ENCODE results near the gene MRAS.

The MRAS gene

DNA sequence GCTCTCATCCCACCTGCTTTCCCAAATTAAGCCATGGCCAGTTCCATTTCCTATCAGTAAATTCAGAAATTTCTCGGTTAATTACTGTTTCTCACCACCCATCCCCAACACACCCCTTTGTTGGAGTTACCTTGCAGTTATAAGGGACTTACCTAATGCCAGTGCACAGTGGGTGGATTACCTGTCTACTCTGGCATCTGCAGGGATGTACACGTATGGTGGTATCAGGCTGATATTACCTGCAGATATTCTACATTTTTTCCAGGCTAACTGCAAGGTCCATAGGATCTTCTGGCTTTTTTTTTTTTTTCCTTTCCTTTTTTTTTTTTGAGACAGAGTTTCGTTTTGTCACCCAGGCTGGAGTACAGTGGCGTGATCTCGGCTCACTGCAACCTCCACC lies 7.9 kb upstream of the MRAS start:
- no peak for DNase-seq (ENCODE audit: low spot score)

DNA sequence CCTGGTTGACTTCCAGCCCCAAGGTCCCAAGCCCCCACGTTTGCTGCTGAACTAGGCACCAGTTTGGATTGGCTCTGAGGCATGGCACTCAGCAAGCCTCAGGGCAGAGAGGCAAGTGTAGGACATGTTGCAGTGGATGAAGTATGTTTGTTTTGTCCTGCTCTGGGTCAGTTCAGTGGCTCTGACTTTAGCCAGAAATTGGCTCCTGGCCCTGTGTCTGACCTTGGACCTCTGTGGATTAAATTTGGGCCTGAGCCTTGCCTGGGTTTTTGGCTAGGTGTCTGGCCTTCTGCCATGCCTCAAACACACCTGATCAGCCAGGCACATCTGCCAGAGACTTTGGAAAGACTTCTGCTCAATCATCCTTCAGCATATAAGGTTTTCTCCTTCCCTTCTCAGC lies 3.6 kb upstream of the MRAS start:
- DNase-seq (ENCODE audit: low spot score): no peak

DNA sequence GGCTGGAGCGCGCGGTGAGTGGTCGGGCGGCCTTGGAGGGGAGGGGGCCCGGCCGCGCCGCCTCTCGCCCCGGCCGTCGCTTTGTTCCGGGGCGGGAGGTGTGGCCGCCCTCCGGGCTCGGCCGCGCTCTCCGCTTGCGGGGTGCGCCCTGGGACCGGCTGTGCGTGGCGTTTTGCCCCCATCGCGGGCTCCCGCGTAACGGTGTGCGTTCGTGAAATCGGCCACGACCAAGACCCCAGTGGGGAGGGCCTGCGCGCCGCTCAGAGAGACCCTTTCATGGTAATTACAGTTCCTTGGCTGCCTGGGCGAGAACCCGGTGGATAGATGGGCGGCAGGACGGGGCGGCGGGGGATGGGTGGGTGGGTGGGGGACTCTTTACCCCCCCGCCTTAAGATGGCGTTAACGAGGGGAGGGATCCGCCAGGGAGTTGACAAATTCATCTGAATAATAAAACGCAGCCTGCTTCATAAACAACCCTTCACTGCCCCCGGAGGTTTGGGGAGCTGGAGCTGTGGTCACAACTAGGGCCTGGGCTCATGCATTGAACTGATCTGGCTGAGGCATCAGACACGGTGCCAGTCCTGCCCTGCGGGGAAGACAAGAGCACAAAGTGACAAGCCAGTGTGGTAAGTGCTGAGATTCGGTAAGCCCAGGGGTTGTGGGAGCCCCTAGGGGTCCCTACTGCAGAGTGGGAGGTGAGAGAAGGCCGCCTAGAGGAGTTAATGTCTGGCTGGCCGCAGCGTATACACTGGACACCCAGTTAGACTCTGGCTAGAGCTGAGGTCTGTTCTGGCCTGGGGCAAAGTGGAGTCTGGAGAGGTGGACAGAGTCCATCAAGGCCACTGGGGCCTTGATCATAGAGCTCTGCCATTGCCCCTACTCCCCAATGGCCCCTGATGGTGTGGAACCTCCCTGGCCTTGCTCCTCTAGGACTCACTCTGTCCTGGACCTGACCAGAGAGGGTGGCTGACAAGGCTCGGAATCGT lies 668 bp downstream of the MRAS start:
- DNase-seq (ENCODE audit: low spot score): no peak

DNA sequence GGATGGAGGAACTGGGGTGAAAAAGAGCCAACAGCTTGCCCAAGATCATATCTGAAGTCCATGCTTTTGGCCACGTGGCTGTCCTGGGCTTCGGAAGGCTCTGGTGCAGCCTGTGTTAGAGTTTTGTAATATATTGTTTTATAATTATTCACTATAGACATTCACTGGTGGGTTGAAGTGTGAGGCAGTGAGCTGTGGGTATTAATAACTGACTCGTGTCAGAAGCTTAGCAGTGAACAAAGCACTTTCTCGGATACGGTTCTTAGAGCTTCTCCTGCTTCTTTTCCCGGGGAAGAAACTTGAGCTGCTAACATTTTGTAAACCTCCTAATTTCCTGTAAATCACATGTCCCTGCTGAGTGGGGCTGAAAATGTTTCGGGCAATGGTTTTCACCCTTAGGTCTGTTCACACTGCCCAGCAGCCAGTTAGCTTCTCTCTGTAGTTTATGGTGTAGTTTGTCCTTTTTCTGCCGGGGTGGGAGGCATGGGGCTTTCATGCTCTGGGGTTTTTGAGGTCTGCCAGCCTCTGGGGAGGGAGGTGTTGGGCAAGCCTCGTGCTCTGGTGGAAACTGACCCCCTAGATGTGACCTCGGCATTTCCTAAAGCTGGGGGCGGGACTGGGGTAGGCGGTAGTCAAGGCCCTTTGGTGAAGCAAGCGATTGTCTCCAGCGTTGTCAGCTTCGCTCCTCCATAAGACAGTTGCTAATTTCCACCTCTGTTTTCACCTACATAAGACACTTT lies 1.7 kb downstream of the MRAS start:
- no peak for DNase-seq (ENCODE audit: low spot score)

DNA sequence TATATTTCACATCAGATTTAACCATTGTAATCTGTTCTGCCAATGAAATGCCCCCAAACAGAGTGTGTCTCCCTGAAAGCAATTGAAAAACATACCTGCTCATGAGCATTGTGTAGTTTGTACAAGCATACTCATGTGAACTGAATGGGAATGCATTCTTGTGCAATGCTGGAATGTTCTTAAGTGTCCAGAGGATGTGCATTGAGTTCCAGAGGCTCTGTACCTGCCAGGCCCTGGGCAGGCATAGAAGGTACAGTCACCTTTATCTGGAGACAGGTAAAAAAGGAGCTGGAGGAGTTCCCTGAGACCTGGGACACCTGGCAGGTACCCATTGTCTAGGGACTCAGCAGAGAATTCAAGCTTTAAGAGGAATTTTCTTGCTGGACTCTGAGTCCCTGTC lies 2.8 kb downstream of the MRAS start:
- no peak for DNase-seq (ENCODE audit: low spot score)

DNA sequence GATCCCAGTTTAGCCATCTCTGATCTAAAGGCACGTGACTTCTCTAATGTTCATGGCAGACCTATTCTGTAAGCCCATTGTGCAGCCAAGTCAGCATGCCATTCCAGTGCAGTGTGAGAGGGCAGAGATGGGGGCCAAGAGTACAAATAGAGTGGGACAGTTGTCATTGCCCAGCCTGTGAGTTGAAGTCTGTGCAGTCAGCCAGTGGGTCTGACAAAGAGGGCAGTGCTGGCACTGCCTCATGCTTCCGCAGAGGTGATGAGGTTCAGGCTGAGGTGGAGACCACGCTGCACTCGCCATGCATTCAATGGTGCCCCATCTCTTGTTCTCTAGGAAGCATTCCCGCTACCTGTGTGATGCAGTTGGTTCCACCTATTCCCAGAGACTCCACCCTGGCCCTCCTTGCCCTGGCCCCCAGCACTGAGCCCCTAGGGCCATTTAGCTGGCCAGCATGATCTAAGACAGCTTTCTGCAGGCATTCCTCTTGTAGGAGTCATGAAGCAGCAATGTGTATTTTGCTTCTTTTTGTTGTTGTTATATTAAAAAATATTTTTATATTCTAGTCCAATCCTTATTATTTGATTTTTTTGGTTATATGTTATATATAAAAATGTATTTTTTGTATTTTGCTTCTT lies 3.7 kb downstream of the MRAS start:
- DNase-seq (ENCODE audit: low spot score): no peak

DNA sequence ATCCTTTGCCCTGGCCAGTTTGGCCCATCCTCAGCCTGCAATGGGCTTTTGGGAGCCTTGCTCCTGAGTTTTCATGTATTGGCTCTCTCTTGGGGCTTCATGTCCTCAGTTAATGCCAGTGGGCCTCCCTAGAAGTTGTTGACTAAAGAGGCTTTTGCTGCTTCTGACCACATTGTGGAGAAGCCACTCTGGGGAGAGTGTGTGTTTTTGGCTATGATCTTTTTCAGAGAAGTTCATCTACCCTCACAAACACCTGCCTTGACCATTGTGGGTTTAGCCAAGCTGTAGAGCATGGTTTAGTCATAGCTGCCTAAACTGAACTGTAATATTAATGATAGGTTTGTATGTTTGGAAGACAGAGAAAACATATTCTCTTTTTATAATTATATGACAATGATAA lies 6.0 kb downstream of the MRAS start:
- DNase-seq (ENCODE audit: low spot score): no peak

DNA sequence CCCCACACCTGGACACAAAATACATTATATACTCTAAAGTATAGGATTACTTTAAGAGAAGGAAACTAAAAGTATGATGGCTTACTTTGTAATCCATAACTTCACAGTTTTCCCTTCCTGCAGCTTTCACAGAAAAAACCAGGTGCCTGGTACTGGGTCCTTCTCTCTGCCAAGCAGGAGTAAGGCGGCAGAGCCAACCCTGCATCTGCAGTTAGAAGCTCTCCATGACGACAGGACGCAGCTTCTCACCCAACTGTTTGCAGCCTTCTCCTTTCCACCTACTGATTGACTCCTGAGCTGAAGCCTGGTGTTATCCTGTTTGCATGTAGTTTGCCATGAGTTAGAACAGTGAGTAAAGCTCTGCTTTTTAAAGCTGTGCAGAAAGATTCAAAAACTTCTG lies 6.7 kb downstream of the MRAS start:
- no peak for DNase-seq (ENCODE audit: low spot score)

DNA sequence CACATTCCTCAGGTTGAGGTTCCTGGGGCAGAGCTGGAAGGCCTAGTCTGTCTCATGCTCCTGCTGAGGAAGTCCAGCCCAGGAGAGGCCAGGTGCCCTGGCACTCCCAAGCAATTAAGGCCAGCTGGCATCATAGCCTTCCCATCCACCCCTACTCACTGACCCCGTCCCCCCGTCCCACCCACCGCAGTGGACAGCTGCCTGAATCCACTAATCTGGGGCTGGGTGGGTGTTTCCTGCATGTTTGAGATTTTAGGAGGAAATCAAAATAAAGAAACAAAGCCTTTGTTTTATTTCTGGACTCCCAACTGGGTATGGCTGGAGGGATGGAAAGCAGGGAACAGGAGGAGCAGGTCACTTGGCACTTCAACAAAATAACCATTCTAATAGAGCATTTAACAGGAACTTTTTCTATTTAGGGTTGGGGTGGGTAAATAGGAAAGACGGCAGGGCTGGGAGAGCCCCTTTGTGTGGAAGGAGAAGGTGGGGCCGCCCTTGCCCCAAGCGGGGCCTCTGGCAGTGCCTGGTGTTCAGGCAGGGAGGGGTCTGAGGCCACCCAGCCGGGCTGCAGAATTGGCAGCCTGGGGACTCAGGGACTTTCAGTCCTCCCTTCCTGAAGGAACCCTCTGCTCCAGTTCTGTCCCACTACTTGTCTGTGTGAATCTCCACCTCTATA lies 8.5 kb downstream of the MRAS start:
- peak; percentile 52 for DNase-seq (ENCODE audit: low spot score)

DNA sequence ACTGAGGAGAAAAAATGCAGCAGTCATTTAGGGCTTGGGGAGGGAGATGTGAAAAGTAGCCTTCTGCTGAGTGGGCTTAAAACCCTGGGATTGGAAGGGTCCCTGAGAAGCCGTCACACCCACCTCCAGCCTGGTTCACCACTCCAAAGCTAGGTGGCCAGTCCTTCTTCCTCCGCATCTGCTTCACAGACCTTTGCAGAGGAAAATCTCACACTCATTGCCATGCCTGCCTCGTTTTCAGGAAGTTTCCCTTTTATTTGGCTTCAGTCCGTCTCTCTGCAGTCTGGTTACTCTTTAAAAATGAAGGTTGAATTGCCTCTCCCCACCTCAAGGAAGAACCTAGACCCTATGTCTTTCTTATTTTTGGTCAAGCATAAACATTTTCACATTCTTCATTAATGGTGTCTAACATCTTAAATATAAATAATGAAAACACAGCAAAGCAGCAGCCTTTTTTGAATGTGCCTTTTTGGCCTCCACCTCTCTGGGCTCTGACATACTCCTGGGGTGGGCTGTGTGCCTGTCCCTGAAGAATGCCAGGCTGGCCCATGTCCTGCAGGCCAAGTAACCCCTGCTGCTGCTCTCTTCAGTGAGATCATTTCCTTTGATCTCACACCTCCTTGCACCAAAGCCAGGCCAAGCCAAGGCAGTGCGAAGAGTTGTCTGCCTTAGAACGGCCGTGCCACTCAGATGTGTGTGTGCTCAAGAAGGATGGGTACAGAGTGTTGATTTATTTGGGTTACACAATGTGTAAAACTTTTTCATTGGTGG lies 11.0 kb downstream of the MRAS start:
- no peak for DNase-seq (ENCODE audit: low spot score)

DNA sequence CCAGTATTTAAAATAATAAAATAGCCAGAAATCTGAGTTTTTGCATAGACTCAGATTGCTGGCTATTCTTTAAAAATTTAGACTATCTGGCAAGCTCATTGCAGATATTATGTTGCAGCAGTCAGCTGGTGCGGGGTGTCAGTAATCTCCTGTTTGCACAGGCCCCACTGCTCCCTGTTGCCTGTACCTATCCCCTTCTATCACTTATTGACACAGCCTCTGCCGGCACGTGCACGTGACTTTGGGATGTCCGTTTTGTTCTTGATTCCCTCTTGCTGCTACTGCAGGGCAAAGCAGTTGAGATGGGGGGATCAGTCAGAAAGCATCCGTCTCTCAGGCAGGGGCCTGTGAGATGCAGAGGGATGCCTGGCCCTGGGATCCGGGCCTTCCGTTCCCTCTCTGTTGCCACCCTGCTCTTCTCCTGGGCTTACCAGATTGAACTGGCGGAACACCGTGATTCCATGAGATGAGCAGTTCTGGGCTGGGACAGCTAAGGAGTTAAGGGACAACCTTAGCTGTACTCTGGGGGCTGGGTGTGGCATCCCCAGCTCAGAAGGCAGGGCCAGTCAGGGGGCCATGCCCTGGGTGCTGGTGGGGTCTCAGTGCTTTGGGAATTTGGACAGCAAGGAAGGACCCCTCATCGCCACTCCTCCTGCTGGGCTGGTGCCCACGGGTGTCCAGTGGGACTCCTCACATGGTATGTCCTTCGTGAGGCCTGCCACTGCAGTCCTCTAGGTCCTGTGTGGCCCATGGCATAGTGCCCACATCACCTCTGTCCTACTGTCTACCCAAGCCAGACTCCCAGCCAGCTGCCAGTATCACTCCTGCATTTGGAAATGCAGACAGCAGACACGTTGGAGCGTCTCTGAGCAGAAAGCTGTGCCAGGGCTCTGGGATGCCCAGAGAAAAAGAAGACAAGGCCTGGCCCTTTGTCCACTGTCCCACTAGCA lies 11.8 kb downstream of the MRAS start:
- no peak for DNase-seq (ENCODE audit: low spot score)

DNA sequence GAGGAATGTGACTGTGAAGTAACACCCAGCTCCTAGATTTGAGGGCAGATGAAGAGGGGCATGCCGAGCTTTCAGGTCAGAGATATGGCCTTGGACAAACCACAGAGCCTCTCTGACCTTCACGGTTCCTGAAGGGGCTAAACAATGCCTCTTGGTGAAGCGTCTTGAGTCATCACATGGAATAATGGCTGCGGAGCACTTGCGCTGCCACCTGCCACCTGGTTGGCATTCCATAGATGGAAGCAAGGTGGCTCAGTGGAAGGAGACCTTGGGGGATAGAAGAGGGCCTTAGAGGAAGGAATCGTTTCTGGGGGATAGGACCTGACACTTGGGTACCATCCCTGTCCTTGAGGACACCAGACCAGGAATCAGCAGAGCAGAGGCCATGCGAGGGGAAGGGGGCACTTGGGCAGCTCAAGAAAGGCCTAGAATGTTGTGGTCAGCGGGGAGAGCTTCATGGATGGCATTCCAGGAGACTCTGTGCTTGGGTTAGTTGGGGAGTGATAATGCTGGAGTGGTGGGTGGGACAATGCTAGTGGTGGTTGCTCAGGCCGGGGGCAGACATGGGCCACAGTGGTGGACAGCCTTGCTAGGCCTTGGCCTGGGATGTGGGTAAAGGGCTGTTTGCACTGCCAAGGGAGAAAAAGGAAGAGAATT lies 12.6 kb downstream of the MRAS start:
- no peak for DNase-seq (ENCODE audit: low spot score)

DNA sequence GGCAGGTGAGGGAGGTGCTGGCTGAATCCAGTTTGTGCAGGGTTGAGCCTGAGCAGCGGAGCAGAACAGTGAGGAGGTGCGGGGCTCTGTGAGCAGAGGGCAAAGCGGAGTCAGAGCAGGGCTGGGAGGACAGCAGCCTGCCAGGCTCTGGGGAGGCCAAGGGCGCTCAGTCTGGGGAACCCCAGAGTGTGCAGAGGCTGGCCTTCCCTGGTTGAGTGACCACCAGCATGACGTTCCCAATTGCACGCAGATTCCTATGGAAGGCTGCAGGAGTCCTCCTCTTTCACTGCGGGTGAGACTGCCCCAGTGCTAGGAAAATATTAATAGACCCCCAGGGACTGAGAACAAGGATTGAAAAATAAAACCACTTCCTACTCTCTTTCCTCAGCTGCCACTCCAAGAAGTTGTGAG lies 13.2 kb downstream of the MRAS start:
- no peak for DNase-seq (ENCODE audit: low spot score)

DNA sequence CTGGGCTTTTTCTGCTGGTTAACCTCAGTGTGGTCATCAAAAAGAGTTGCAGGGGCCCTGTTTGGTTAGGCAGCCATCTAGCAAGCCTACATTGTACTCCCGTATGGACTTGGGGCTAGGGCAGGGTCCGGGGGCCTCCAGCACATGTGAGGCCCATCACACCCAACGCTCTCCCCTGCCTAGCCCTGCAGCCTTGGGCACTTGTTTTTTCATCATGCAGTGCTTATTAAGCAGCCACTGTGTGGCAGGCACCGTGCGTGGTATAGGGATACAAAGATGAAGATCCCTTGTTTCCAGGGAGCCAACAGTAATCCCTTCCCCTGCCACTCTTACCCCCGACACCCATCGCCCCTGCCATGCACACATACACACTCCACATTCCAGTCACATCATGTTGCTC lies 14.2 kb downstream of the MRAS start:
- no peak for DNase-seq (ENCODE audit: low spot score)

DNA sequence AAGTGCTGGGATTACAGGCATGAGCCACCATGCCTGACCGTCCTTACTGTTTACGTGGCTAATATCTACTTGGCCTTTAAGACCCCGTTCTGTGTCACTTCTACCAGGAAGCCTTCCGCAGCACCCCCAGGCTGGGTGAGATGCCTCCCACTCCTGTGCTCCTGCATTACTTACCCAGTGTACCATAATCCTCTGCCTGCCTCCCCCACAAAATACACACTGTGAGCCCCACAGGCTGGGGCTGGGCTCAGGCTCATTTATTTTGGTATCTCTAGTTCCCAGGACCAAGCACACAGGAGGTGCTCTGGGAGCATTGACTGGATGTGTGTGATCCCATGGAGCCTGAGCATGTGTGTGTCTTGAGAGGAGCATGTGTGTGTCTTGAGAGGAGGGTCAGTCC lies 14.9 kb downstream of the MRAS start:
- DNase-seq (ENCODE audit: low spot score): no peak

DNA sequence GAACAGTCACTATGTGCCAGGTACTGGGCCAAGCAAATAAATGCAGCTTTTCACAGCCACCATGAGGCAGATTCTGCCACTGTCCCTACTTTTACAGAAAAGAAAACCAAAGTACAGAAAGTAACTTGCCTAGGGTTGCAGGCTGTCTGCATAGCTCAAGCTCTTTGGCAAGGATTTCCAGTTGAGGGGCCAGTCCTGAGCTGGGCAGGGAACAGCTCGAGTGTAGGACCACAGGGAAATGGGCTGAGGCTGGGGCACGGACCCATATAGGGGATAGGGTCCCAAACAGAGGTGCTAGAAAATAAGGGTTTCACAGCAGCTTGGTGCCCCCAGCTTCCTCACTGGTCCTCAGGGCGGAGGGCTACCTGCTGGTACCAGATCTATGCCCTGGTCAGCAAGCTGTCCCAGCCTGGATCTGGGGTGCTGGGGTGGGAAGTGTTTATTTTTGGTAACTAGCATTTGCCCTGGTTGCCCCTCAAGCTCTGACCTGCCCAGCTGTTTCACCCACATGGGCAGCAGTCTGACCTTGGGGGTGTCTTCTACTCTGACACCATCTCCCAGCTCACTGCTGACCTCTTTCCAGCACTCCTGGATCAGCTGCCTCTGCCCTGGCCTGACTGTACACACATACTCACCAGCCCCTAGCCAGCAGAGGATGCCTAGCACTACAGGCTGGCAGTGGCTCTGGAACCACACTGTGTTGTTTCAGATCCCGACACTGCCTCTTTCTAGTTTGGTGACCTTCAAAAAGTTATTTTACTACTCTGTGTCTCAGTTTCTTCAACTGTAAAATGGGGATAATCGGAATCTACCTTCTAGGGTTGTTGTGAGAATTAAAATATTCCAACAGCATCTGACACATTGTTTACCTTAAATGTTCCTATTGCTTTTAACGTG lies 16.2 kb downstream of the MRAS start:
- no peak for DNase-seq (ENCODE audit: low spot score)

DNA sequence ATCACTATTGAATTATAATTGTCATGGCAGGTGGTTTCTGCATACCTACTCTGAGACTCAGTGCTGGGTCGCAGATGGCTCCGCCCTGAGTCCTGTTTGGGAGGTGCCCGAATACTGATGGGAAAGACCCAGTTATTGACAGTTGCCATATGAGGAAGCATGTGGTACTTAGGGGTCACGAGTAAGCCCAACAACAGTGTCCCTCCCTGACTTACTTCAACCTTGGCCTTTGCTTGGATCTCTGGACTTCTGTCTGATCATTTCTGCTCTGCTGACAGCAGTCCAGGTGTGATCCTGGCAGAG lies 16.8 kb downstream of the MRAS start:
- DNase-seq (ENCODE audit: low spot score): no peak

DNA sequence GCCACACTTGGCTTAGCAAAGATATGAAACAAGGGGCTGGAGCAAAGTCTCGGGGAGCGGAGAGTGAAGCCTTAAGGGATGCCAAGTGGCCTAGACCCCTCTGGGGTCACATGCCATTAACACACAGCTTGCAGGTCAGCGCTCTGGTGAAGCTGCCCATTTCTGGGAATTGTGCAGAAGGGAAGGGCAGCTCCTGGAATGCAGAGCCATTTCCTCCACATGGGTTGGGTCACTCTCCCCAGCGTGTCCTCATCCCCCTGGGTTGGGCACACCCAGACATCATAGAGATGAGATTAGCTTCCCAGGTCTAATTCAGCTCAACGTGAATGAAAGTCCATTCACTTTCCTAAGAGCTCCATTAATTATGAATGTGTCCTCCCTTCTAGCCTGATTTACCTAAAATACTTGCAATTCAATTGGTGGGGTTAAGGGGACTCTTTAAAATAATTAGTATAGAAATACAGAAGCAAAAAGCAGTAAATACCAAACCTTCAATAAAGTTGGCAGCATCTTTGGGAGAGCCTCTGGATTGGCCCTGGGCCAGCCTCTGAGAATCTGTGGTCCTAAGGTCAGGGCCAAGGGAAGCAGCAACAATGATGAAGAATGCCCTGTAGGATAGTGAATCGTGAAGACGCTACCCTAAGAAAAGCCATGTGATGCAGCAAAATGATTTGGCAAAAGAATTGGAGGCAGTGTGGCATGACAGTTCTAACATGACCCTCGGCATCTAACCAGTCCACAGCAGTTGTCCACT lies 17.8 kb downstream of the MRAS start:
- no peak for DNase-seq (ENCODE audit: low spot score)

All from globus pallidus (tissue), 1 donor.